Measurements from ENCODE around the gene TRIM67.
"Not testable (repeated sequence)": the region's sequence is repeated elsewhere in the genome, so short reads cannot be mapped to it uniquely, and the experiment has no call there.

Gene TRIM67

GRCh38 chr1:231201979-231202633, 40.2 kb downstream of the TRIM67 start:
- DNase-seq (ENCODE audit: low read depth in 2 of 2, low spot score in 1 of 2) = no peak

- no peak for DNase-seq (ENCODE audit: low read depth in 2 of 2, low spot score in 1 of 2)
These were observed 41.6 kb downstream of the TRIM67 start for GRCh38 chr1:231203259-231204057.

GRCh38 chr1:231206856-231207255, 45.0 kb downstream of the TRIM67 start:
- no peak for DNase-seq (ENCODE audit: low read depth in 2 of 2, low spot score in 1 of 2)

- DNase-seq (ENCODE audit: low read depth in 2 of 2, low spot score in 1 of 2) = no peak
These were observed 45.6 kb downstream of the TRIM67 start for GRCh38 chr1:231207437-231207836.

- DNase-seq (ENCODE audit: low read depth in 2 of 2, low spot score in 1 of 2) = no peak
These were observed 47.1 kb downstream of the TRIM67 start for GRCh38 chr1:231208980-231209379.

DNA sequence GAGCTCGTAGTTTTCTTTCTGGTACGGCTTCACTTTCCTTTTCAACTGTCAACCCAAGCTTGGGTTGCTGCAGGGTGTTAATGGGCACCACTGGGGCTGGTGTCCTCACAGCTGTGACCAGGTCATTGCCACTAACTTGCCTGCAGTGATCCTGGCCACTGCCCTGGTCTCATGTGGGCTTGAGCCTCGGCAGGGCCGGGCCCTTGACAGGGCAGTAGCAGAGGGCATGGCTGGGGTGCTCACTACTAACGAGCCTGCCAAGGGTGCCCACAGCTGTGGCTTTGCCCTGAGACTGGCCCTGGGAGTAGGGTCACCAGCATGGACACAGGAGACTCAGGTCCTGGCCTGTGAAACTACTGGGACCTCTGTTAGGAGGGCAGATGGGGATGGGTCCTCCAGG, 47.7 kb downstream of the TRIM67 start:
- DNase-seq (ENCODE audit: low read depth in 2 of 2, low spot score in 1 of 2) = no peak

DNA sequence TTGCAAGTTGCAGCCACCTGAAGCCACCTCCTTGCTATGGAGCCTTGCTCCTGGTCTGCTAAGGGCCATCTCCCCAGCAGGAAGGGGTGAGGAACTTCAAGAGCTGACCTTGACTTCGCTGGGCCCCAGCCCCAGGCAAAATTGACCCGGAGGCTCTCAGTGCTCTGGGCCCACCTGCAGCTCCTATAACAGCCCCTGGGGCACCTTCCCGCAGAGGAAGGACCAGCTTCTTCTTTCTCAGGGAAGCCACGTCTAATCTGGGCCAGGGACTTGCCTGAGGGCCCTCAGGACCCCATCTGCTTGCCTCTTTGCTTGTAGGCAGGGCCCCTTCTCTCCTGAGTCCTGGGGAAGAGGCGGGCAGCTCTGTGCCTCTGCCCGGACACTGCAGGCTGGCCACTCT, 48.3 kb downstream of the TRIM67 start:
- no peak for DNase-seq (ENCODE audit: low read depth in 2 of 2, low spot score in 1 of 2)

DNA sequence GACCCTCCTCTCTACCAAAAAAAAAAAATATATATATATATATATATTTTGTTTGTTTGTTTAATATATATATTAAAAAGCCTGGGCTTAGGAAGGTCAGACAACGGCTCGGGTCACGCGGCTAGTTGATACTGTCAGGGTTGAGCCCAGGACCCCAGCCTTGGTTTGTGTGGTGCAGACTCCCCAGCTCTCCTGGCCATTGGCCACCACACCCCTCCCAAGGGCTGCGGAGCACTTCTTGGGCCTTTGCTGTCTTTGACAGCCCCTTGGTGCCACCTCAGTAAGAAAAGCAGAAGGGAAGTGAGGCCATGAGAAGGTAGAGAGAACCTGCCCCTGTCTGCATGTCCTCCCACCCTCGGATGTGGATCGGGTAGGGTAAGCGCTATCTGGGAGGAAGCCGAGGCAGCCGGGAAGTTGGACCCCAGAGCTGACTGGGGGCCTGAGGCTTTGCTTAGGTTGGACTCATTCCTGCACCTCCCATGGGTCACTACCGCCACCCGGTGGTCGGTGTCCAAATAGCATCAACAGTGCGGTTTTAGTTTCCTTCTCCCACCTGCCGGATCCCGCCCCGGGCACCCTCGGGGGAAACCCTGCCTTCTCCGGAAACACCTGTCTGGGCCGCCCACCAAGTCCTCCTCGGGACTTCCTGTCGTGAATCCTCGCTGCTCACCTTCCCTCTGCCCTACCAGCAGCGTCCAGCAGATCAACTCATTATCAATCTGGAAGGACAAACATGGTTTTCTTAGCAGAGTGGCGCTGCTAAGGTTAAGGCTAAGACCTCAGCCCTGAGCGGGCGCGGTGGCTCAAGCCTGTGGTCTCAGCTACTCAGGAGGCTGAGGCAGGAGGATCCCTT, 49.4 kb downstream of the TRIM67 start:
- peak; percentile 72 to 80 for DNase-seq (ENCODE audit: low read depth in 2 of 2, low spot score in 1 of 2)

GRCh38 chr1:231212301-231212700, 50.4 kb downstream of the TRIM67 start:
- not testable (repeated sequence) for DNase-seq (ENCODE audit: low read depth in 2 of 2, low spot score in 1 of 2)

DNA sequence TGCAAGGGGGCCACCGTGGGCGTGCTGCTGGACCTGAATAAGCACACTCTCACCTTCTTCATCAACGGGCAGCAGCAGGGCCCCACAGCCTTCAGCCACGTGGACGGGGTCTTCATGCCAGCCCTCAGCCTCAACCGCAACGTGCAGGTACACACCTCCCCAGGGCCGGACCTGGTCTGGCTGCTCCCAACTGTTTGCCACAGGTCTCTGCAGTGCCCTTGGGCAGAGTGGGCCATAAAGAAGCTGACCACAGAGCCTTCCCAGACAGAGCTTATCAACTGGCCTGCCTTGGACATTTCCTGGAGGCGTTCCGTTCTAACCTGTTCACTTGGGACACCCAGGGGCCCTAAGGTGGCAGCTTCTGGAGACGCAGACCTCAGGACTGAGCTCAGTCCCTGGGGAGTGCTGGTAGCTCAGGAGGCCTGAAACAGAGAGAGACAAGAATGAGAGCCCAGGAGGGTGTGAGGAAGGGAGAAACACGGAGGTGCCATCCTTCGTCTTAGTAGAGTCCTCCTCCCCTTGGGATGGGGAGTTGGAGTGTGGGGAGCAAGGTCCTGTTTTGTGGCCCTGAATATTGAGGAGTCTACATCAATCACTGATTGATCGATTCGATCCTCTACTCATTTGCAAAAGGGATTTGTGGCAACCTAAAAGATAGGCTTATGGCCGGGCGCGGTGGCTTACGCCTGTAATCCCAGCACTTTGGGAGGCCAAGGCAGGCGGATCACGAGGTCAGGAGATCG, 52.1 kb downstream of the TRIM67 start:
- DNase-seq (ENCODE audit: low read depth in 2 of 2, low spot score in 1 of 2) = no peak

DNA sequence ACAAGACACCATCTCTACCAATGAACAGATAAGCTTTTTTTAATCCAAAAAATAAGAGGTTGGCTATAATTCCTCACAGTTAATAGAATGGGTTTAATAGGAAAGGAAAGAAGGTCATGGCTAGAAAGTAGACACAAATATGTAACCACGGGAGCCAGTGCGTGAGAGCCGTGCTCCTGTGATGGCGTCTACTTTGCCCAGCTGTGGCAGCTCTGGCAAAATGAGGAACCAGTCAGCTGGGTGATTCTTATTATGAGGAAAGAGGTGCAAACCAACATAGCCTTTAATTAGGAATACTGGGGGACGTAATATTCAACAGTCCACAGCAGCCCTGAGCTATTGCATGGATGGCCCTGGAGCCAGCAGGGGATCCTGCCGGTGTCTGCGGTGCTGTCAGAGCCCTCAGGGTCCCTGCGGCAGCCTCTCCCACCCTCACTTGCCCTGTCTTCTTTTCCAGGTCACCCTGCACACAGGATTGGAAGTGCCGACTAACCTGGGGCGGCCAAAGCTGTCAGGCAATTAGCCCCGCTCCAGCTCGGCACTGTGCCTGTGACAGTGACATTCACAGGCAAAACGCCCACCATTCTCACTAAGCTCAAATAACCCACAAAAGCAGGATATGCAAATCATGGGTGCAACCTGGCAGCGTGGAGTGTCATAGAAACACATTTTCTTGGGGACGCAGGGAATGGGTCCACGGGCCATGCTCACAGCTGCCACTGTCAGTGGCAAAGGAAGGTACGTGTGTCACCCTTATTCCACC, 53.2 kb downstream of the TRIM67 start:
- no peak for DNase-seq (ENCODE audit: low read depth in 2 of 2, low spot score in 1 of 2)

- no peak for DNase-seq (ENCODE audit: low read depth in 2 of 2, low spot score in 1 of 2)
These were observed 54.0 kb downstream of the TRIM67 start for GRCh38 chr1:231215681-231216385.

DNA sequence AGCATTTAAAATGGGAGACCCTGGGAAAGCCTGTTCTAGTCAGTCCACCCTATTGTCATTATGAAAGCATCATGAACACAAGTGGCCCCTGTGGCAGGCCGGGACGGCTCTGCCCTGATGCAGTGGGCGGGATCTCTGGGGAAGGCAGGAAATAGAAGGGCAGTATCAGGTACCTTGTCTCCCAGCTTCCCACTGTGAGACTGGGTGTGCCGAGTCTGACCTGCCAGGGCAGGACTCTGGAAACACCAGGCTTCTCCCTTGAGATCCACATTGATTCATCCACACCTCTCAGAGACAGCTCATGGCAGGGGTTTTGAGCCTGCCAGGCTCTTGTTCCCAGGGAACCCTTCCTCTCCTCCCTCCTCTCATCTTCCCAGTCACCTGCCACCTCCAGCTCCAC, 54.6 kb downstream of the TRIM67 start:
- no peak for DNase-seq (ENCODE audit: low read depth in 2 of 2, low spot score in 1 of 2)

- DNase-seq (ENCODE audit: low read depth in 2 of 2, low spot score in 1 of 2) = no peak
These were observed 55.2 kb downstream of the TRIM67 start for GRCh38 chr1:231217056-231217455.

DNA sequence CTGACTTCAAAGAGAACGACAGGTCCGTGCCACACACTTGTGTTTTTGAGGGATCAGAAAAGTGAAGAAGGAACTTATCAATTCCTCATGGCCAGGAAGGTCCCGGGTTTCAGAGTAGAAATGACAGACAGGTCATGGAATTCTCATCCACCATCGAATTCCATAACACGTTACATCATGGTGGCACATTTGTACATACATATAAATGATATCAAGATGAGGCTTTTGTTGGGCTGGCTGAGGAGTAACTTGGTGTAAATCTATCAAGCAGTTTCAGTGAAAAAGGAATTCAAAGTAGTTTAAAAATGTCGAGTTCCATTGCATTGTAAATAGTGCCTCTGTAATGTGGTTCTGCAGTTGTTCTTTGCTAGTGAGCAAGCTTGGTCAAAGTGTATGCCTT, 56.2 kb downstream of the TRIM67 start:
- no peak for DNase-seq (ENCODE audit: low read depth in 2 of 2, low spot score in 1 of 2)

- DNase-seq (ENCODE audit: low read depth in 2 of 2, low spot score in 1 of 2) = no peak
These were observed 57.9 kb downstream of the TRIM67 start for GRCh38 chr1:231219422-231220401.

DNA sequence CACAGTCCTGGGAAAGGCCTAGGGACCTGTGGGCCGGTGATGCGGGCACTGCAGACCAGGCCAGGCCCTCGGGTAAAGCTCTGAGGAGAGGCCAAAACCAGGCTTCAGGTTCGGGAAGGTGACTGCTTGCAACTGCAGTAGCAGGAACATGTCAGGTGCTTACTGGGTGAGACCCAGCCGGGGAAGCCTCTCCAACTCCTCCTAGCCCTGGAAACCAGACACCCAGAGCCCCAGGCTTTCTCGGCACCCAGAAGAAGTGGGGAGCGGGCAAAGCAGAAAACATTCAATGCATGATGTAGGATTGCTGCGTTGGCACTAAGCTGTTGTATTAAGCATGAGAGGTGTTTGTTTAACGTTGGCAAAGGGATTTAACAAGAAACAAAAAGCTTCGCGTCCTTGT, 58.9 kb downstream of the TRIM67 start:
- no peak for DNase-seq (ENCODE audit: low read depth in 2 of 2, low spot score in 1 of 2)

GRCh38 chr1:231226156-231226555, 64.3 kb downstream of the TRIM67 start:
- DNase-seq (ENCODE audit: low read depth in 2 of 2, low spot score in 1 of 2) = no peak

DNA sequence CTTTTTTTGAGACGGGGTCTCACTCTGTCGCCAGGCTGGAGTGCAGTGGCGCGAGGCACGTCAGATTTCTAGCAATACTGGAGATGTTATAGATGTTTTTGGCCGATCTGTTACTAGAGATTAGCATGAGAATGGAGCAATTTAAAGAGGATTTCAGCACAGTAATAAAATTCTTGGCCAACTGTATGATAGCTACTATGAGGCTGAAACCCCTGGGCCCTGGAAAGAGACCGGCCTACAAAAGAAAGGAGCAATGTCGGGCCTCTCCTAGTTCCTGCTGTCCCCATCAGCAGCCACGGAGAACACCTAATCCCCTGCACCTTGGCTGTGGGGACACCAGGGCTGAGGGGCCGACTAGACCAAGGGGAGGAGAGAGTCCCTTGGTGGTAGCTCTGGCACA, 69.7 kb downstream of the TRIM67 start:
- DNase-seq (ENCODE audit: low read depth in 2 of 2, low spot score in 1 of 2) = no peak
